Neuronal stem cell (in vitro differentiated cells): ENCODE data around the gene MXI1.

Experiments
- DNase-seq: peaks from one replicate; pipeline ENCODE4 v3.0.0-alpha.2; 2013; ENCODE audit warnings: low spot score
- H2AFZ ChIP-seq: one replicate; pipeline ENCODE4 v1.6.1; 2013; ENCODE audit warnings: mild to moderate bottlenecking, low read length, inconsistent platforms
- H2AK5ac ChIP-seq: 2 replicates; pipeline ENCODE4 v1.6.1; 2013; ENCODE audit warnings: low read depth, mild to moderate bottlenecking, inconsistent platforms, low read length, moderate library complexity, mixed read lengths
- H2BK120ac ChIP-seq: 2 replicates; pipeline ENCODE4 v1.6.1; 2013; ENCODE audit warnings: low read depth, mild to moderate bottlenecking, inconsistent platforms, low read length, moderate library complexity, mixed read lengths
- H2BK12ac ChIP-seq: one replicate; pipeline ENCODE4 v1.6.1; 2013; ENCODE audit warnings: low read length, inconsistent platforms
- H2BK15ac ChIP-seq: 2 replicates; pipeline ENCODE4 v1.6.1; 2013; ENCODE audit warnings: mild to moderate bottlenecking, low read length, inconsistent platforms, mixed read lengths
- H2BK5ac ChIP-seq: one replicate; pipeline ENCODE4 v1.6.1; 2013; ENCODE audit warnings: inconsistent platforms, mild to moderate bottlenecking, low read length, moderate library complexity
- H3K14ac ChIP-seq: one replicate; pipeline ENCODE4 v1.6.1; 2013; ENCODE audit warnings: low read length, inconsistent platforms
- H3K18ac ChIP-seq: 2 replicates; pipeline ENCODE4 v1.6.1; 2013; ENCODE audit warnings: low read length, inconsistent platforms
- H3K23ac ChIP-seq: 2 replicates; pipeline ENCODE4 v1.6.1; 2013; ENCODE audit warnings: low read depth, mild to moderate bottlenecking, mixed read lengths, low read length, inconsistent platforms; ENCODE audit not compliant: poor library complexity
- H3K27ac ChIP-seq: replicated peaks from 3 replicates; pipeline ENCODE4 v1.5.1; 2013; ENCODE audit warnings: low read length, inconsistent platforms
- H3K27me3 ChIP-seq, 3 experiments: 2 replicates each; pipeline ENCODE4 v1.6.1; 2013; ENCODE audit warnings: low read length in 3 of 3, mild to moderate bottlenecking in 2 of 3, inconsistent platforms in 1 of 3, low read depth in 1 of 3, mixed read lengths in 1 of 3, moderate library complexity in 1 of 3; ENCODE audit not compliant: control insufficient read depth in 3 of 3, insufficient read depth in 3 of 3
- H3K36me3 ChIP-seq, 2 donors: replicated peaks in 1 of 2; 2 replicates each; pipeline ENCODE4 v1.6.1; 2013; ENCODE audit warnings: low read length in 2 of 2; ENCODE audit not compliant: control insufficient read depth in 2 of 2, insufficient read depth in 2 of 2
- H3K4ac ChIP-seq: 2 replicates; pipeline ENCODE4 v1.6.1; 2013; ENCODE audit warnings: inconsistent platforms, mild to moderate bottlenecking, low read length, moderate library complexity
- H3K4me1 ChIP-seq, 2 donors: 1 replicate in 1 of 2; 2 replicates in 1 of 2; pipeline ENCODE4 v1.6.1; 2013; ENCODE audit warnings: low read length in 2 of 2, low read depth in 1 of 2; ENCODE audit not compliant: control insufficient read depth in 2 of 2, insufficient read depth in 1 of 2
- H3K4me2 ChIP-seq: one replicate; pipeline ENCODE4 v1.6.1; 2013; ENCODE audit warnings: mild to moderate bottlenecking, low read length, inconsistent platforms; ENCODE audit not compliant: insufficient read depth, poor library complexity, severe bottlenecking
- H3K4me3 ChIP-seq, 2 donors: 2 replicates each; pipeline ENCODE4 v1.5.1; 2013; ENCODE audit warnings: low read length in 2 of 2, mild to moderate bottlenecking in 2 of 2, inconsistent platforms in 1 of 2, moderate library complexity in 1 of 2
- H3K79me1 ChIP-seq: one replicate; pipeline ENCODE4 v1.6.1; 2013; ENCODE audit warnings: low read depth, mild to moderate bottlenecking, inconsistent platforms, low read length, moderate library complexity
- H3K9ac ChIP-seq: one replicate; pipeline ENCODE4 v1.6.1; 2013; ENCODE audit warnings: mild to moderate bottlenecking, low read depth, low read length, inconsistent platforms; ENCODE audit not compliant: poor library complexity
- H3K9me3 ChIP-seq, 2 donors: replicated peaks in 1 of 2; 2 replicates each; pipeline versions ENCODE3 to v1.6.1; 2013; ENCODE audit warnings: low read length in 2 of 2, mild to moderate bottlenecking in 2 of 2, inconsistent platforms in 1 of 2, low read depth in 1 of 2, mixed read lengths in 1 of 2, moderate library complexity in 1 of 2; ENCODE audit not compliant: control insufficient read depth in 2 of 2, insufficient read depth in 1 of 2
- H4K8ac ChIP-seq: one replicate; pipeline ENCODE4 v1.6.1; 2013; ENCODE audit warnings: low read depth, mild to moderate bottlenecking, inconsistent platforms, low read length, moderate library complexity
- H4K91ac ChIP-seq: one replicate; pipeline ENCODE4 v1.6.1; 2013; ENCODE audit warnings: low read length, low read depth, mild to moderate bottlenecking, inconsistent platforms; ENCODE audit not compliant: poor library complexity
- WGBS, 2 donors: extraction: QIAGEN DNeasy Blood & Tissue Kit; methylation state at CpG; one replicate each; pipeline ENCODE4 v1.1.7; 2013; ENCODE audit warnings: missing lambda C conversion rate in 2 of 2, mixed read lengths in 1 of 2; ENCODE audit not compliant: insufficient read length in 2 of 2, insufficient replicate concordance in 1 of 2; ENCODE audit errors: extremely low coverage in 2 of 2; 5-methylcytosine and 5-hydroxymethylcytosine counted together

MXI1 gene

GRCh38 chr10:110205051-110205675, 2.2 kb upstream of the MXI1 start:
- no peaks in the 10 kb centered on the region for H3K79me1 ChIP-seq
- H4K91ac ChIP-seq, result no peak overlapping the region
- no peaks in the 10 kb centered on the region for H3K9me3 ChIP-seq
- no peak overlapping the region for H3K27ac ChIP-seq
- H4K8ac ChIP-seq, result no peak overlapping the region
- no peak overlapping the region for H2BK120ac ChIP-seq
- no peak overlapping the region for H2AFZ ChIP-seq
- WGBS, 2 donors, result no CpG with 5 or more reads among the region's 12 CpGs
- H3K14ac ChIP-seq, result no peak overlapping the region
- H3K4me3 ChIP-seq, result no peak overlapping the region
- H3K9ac ChIP-seq, result no peak overlapping the region
- H3K4ac ChIP-seq, result no peak overlapping the region
- no peak overlapping the region for H2BK15ac ChIP-seq
- no peak overlapping the region for H3K18ac ChIP-seq
- H3K36me3 ChIP-seq, result no peaks in the 10 kb centered on the region
- no peak overlapping the region for H2AK5ac ChIP-seq
- no peak for DNase-seq
- H2BK5ac ChIP-seq, result no peak overlapping the region
- H3K27me3 ChIP-seq, result peaks cover 0 to 40% (median 5%) of the 10 kb centered on the region in 3 experiments
- no peak overlapping the region for H3K4me2 ChIP-seq
- no peak overlapping the region for H3K23ac ChIP-seq
- no peak overlapping the region for H2BK12ac ChIP-seq
- peaks cover 0 to 4% of the 10 kb centered on the region in 2 donors for H3K4me1 ChIP-seq

GRCh38 chr10:110207805-110208613, 604 bp downstream of the MXI1 start:
- no peak overlapping the region for H2BK12ac ChIP-seq
- no peaks in the 10 kb centered on the region for H3K36me3 ChIP-seq
- H2AFZ ChIP-seq, result peak overlapping the region; percentile 87
- H3K18ac ChIP-seq, result peak overlapping the region; percentile 89
- H3K4ac ChIP-seq, result no peak overlapping the region
- peak overlapping the region; percentile 52 for H3K27ac ChIP-seq
- H3K23ac ChIP-seq, result peak overlapping the region; percentile 86
- no CpG with 5 or more reads among the region's 57 CpGs for WGBS, 2 donors
- peak overlapping the region; percentile 76 for H2AK5ac ChIP-seq
- peak overlapping the region; percentile 67 to 88 for H3K4me3 ChIP-seq
- H4K91ac ChIP-seq, result no peak overlapping the region
- peaks cover 6 to 7% of the 10 kb centered on the region in 2 donors for H3K4me1 ChIP-seq
- no peak overlapping the region for H2BK120ac ChIP-seq
- peak overlapping the region; percentile 59 for H3K14ac ChIP-seq
- peak overlapping the region; percentile 79 for H3K9ac ChIP-seq
- H2BK15ac ChIP-seq, result no peak overlapping the region
- peak overlapping the region; percentile 93 for H3K4me2 ChIP-seq
- peaks cover 2% of the 10 kb centered on the region for H3K79me1 ChIP-seq
- no peak overlapping the region for H4K8ac ChIP-seq
- peak; percentile 48 for DNase-seq
- H3K9me3 ChIP-seq, result no peaks in the 10 kb centered on the region
- peak overlapping the region; percentile 62 for H2BK5ac ChIP-seq
- H3K27me3 ChIP-seq, result peaks cover 0 to 24% (median 18%) of the 10 kb centered on the region in 3 experiments

GRCh38 chr10:110208614-110209453, 1.4 kb downstream of the MXI1 start:
- peak overlapping the region; percentile 79 for H3K9ac ChIP-seq
- DNase-seq, result no peak
- peak overlapping the region; percentile 67 to 88 for H3K4me3 ChIP-seq
- no peak overlapping the region for H4K91ac ChIP-seq
- H3K27ac ChIP-seq, result no peak overlapping the region
- H2BK120ac ChIP-seq, result no peak overlapping the region
- H2BK15ac ChIP-seq, result no peak overlapping the region
- peak overlapping the region; percentile 59 for H3K14ac ChIP-seq
- H3K4me1 ChIP-seq, result peaks cover 7% of the 10 kb centered on the region in 2 donors
- H3K18ac ChIP-seq, result peak overlapping the region; percentile 86
- H3K36me3 ChIP-seq, result no peaks in the 10 kb centered on the region
- H2BK12ac ChIP-seq, result no peak overlapping the region
- H4K8ac ChIP-seq, result no peak overlapping the region
- no peaks in the 10 kb centered on the region for H3K9me3 ChIP-seq
- H2BK5ac ChIP-seq, result peak overlapping the region; percentile 62
- peak overlapping the region; percentile 76 for H2AK5ac ChIP-seq
- no CpG with 5 or more reads among the region's 44 CpGs for WGBS, 2 donors
- peak overlapping the region; percentile 93 for H3K4me2 ChIP-seq
- H3K79me1 ChIP-seq, result peaks cover 2% of the 10 kb centered on the region
- peaks cover 0 to 16% (median 15%) of the 10 kb centered on the region in 3 experiments for H3K27me3 ChIP-seq
- peak overlapping the region; percentile 86 for H3K23ac ChIP-seq
- peak overlapping the region; percentile 87 for H2AFZ ChIP-seq
- H3K4ac ChIP-seq, result no peak overlapping the region
